ENCODE results near the gene FBXW7. TPM values are rescaled to one million over a fixed set of nuclear protein-coding genes. Genes with fewer than 3 reads are reported as not detected.

Gene FBXW7
- total RNA-seq, 1 donor from 2014 or later: 21.0 TPM

- Mint-ChIP-seq H3K4me3 (ENCODE audit: unreplicated experiment) (no peak overlapping the region), H3K27ac (ENCODE audit: unreplicated experiment) (no peak overlapping the region), H3K9me3 (ENCODE audit: unreplicated experiment) (no peaks in the 10 kb centered on the region), H3K4me1 (ENCODE audit: unreplicated experiment) (peaks cover 18% of the 10 kb centered on the region), H3K36me3 (ENCODE audit: unreplicated experiment) (peaks cover 2% of the 10 kb centered on the region), H3K27me3 (ENCODE audit: unreplicated experiment) (no peaks in the 10 kb centered on the region)
- no peak for TF ChIP-seq CTCF (IDR thresholded peaks at IDR 0.05)
- DNase-seq (ENCODE audit: extremely low spot score, unreplicated experiment): no peak
Measured at GRCh38 chr4:152480326-152480725, 55.6 kb downstream of the FBXW7 start.

- no peaks in the 10 kb centered on the region for H3K9me3 Mint-ChIP-seq (ENCODE audit: unreplicated experiment)
- peaks cover 2% of the 10 kb centered on the region for H3K36me3 Mint-ChIP-seq (ENCODE audit: unreplicated experiment)
- H3K4me1 Mint-ChIP-seq (ENCODE audit: unreplicated experiment): peaks cover 16% of the 10 kb centered on the region
- DNase-seq (ENCODE audit: extremely low spot score, unreplicated experiment): no peak
- H3K4me3 Mint-ChIP-seq (ENCODE audit: unreplicated experiment): no peak overlapping the region
- H3K27ac Mint-ChIP-seq (ENCODE audit: unreplicated experiment): peak overlapping the region; percentile 13
- no peaks in the 10 kb centered on the region for H3K27me3 Mint-ChIP-seq (ENCODE audit: unreplicated experiment)
- TF ChIP-seq CTCF (IDR thresholded peaks at IDR 0.05): no peak
Measured at GRCh38 chr4:152479428-152480026, 56.4 kb downstream of the FBXW7 start.

- Mint-ChIP-seq H3K4me1 (ENCODE audit: unreplicated experiment) (peaks cover 16% of the 10 kb centered on the region), H3K36me3 (ENCODE audit: unreplicated experiment) (peaks cover 2% of the 10 kb centered on the region), H3K27me3 (ENCODE audit: unreplicated experiment) (no peaks in the 10 kb centered on the region), H3K9me3 (ENCODE audit: unreplicated experiment) (no peaks in the 10 kb centered on the region), H3K4me3 (ENCODE audit: unreplicated experiment) (no peak overlapping the region), H3K27ac (ENCODE audit: unreplicated experiment) (no peak overlapping the region)
- DNase-seq (ENCODE audit: extremely low spot score, unreplicated experiment): no peak
- no peak for TF ChIP-seq CTCF (IDR thresholded peaks at IDR 0.05)
Measured at GRCh38 chr4:152478461-152479237, 57.2 kb downstream of the FBXW7 start.

- no peaks in the 10 kb centered on the region for H3K27me3 Mint-ChIP-seq (ENCODE audit: unreplicated experiment)
- H3K4me1 Mint-ChIP-seq (ENCODE audit: unreplicated experiment): peaks cover 9% of the 10 kb centered on the region
- DNase-seq (ENCODE audit: extremely low spot score, unreplicated experiment): no peak
- no peak overlapping the region for H3K4me3 Mint-ChIP-seq (ENCODE audit: unreplicated experiment)
- no peak for TF ChIP-seq CTCF (IDR thresholded peaks at IDR 0.05)
- H3K36me3 Mint-ChIP-seq (ENCODE audit: unreplicated experiment): peaks cover 2% of the 10 kb centered on the region
- H3K9me3 Mint-ChIP-seq (ENCODE audit: unreplicated experiment): no peaks in the 10 kb centered on the region
- H3K27ac Mint-ChIP-seq (ENCODE audit: unreplicated experiment): no peak overlapping the region
Measured at GRCh38 chr4:152476796-152477195, 59.1 kb downstream of the FBXW7 start.

GRCh38 chr4:152471251-152471792, 64.6 kb downstream of the FBXW7 start:
- Mint-ChIP-seq H3K4me3 (ENCODE audit: unreplicated experiment) (no peak overlapping the region), H3K9me3 (ENCODE audit: unreplicated experiment) (no peaks in the 10 kb centered on the region), H3K36me3 (ENCODE audit: unreplicated experiment) (no peaks in the 10 kb centered on the region), H3K27ac (ENCODE audit: unreplicated experiment) (no peak overlapping the region), H3K4me1 (ENCODE audit: unreplicated experiment) (no peaks in the 10 kb centered on the region), H3K27me3 (ENCODE audit: unreplicated experiment) (no peaks in the 10 kb centered on the region)
- DNase-seq (ENCODE audit: extremely low spot score, unreplicated experiment): no peak
- TF ChIP-seq CTCF (IDR thresholded peaks at IDR 0.05): no peak

Data from osteocyte (in vitro differentiated cells).